Amygdala (tissue), 56 donors: ENCODE measurements around the gene PRDM16.

ENCODE experiments used
- DNase-seq, 56 donors: peaks; one replicate each; lab custom pipeline; 2025; lab: John Stamatoyannopoulos, UW

PRDM16 gene

DNA sequence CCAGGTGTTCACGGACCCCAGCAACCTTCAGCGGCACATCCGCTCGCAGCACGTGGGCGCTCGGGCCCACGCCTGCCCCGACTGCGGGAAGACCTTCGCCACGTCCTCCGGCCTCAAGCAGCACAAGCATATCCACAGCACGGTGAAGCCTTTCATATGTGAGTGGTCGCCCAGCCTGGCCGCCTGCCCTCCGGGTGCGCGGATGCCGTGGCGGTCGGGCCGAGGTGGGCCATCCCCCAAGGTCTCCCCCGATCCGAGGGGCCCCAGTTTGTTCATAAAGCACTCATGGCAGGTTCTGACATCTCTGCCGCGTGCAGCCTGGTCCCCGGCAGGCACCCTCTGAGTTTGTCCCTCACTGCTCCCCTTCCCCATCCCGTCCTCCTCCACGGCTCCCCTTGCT is 336.5 kb downstream of the PRDM16 start:
- DNase-seq: no peak

- DNase-seq: no peak
Observed at GRCh38 chr1:3405974-3406867, 337.2 kb downstream of the PRDM16 start.

DNA sequence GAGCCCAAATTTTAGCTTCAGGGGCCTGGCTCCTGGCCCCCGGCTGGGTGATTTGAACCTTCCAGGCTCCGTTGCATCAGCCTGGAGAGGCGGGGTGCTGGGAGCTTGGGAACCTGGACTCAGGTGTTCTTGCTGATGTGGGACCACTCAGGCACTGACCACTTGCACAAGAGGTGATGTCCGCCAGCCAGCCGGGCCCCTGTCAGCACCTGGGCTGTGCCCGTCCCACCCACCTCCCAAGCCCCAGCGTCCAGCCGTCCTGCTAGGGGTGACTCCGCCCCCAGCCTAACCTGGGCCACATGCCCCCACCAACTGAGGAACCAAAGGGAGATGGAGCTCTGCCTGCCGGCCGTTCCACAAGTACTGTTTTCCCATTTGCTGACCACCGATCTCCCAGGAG is 338.0 kb downstream of the PRDM16 start:
- no peak for DNase-seq

GRCh38 chr1:3408751-3409266 is 339.8 kb downstream of the PRDM16 start:
- DNase-seq: peak in 4 of 56 donors; percentile 13 to 79 (median 37)

DNA sequence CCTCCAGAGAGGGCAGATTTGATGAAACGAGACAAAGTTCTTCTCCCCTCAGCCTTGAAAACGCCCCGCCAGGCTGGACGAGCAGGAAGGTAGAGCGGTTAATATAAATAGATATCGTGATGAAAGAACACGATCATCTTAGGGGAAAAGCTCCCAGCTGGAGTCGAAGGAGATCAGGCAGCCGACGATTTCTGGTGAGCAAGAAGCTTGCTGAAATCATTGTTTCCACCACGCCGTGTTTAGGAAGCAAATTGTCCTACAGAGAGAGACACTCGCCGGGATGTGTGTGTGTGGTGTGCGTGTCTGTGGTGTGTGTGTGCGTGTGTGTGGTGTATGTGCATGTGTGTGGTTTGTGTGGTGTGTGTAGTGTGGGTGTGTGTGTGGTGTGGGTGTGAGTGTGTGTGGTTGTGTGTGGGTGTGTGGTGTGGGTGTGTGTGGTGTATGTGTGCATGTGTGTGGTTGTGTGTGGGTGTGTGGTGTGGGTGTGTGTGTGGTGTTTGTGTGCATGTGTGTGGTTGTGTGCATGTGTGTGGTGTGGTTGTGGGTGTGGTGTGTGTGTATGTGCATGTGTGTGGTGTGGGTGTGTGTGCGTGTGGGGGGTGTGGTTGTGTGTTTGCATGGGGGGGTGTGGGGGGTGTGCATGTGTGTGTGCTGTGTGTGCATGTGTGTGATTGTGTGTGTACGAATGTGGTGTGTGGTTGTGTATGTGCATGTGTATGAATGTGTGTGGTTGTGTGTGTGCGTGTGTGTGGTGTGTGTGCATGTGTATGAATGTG is 340.6 kb downstream of the PRDM16 start:
- DNase-seq: no peak

DNA sequence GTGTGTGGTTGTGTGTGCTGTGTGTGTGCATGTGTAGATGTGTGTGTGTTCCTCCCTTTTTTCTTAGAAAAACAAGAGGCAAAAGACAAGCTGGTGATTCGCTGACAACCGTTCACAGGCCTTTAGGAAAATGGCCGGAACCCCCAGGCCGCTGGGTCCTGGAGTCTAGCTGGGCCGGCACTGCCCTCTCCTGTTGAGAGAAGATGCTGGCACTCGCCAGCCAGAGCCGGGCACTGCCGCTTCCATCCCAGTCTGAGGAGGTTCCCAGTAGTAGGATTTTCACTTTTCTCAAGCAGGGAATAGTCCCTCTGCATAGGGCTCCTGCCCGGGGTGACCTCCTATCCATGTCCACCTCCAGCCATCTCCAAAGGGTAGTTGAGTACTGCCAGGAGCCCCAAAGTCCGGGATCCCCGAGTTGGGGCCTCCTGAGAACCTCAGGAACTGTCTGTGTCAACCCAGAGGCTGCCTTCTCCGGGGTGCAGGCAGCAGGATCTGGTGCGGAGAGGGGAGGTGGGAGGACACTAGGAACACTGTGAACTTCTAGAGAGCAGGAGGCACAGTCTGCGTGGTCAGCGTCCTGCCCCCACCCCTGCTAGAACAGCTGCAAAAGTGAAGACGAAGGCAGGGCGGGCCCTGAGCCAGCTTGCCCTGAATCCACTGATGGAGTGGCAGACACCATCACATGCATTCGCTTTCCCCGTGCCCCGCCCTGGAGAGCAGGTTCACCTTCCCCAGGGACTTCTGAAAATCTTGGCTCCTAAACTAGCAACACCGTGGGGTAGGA is 341.3 kb downstream of the PRDM16 start:
- peak in 52 of 56 donors; percentile 8 to 84 (median 54) for DNase-seq

DNA sequence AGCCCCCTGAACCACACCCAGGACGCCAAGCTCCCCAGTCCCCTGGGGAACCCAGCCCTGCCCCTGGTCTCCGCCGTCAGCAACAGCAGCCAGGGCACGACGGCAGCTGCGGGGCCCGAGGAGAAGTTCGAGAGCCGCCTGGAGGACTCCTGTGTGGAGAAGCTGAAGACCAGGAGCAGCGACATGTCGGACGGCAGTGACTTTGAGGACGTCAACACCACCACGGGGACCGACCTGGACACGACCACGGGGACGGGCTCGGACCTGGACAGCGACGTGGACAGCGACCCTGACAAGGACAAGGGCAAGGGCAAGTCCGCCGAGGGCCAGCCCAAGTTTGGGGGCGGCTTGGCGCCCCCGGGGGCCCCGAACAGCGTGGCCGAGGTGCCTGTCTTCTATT is 342.8 kb downstream of the PRDM16 start:
- DNase-seq: no peak

GRCh38 chr1:3412376-3412775 is 343.4 kb downstream of the PRDM16 start:
- DNase-seq: no peak

DNA sequence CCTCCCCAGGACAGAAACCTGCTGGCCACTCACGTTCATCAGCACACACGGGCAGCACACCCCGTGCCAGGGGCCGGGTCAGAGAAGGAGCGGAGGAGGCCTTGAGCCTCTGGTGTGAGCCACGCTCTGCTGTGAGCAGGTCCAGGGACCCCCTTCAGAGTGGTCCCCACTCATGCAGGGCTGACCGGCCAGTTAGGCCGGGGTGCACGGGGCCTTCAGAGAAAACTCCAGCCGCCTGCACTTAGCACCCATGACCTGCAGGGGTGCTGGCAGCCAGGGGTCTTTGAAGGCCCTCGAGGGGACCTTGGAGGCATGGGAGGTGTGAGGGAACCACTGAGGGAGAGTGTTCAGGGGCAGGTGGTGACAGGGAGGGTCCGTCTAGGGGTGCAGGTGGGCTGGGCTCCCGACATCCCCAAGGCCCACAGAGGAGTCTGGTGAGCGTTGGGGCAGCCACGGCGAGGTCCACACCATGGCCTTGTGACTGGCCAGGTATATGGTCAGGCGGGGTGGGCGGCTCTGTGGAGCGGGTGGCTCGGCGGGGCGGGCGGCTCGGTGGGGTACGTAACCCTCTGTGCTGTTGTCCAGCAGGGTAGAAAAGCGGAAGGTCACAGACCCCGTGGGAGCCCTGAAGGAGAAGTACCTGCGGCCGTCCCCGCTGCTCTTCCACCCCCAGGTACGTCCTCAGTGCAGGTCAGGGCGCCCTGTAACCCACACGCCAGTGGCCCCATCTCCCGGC is 345.1 kb downstream of the PRDM16 start:
- DNase-seq: no peak

DNA sequence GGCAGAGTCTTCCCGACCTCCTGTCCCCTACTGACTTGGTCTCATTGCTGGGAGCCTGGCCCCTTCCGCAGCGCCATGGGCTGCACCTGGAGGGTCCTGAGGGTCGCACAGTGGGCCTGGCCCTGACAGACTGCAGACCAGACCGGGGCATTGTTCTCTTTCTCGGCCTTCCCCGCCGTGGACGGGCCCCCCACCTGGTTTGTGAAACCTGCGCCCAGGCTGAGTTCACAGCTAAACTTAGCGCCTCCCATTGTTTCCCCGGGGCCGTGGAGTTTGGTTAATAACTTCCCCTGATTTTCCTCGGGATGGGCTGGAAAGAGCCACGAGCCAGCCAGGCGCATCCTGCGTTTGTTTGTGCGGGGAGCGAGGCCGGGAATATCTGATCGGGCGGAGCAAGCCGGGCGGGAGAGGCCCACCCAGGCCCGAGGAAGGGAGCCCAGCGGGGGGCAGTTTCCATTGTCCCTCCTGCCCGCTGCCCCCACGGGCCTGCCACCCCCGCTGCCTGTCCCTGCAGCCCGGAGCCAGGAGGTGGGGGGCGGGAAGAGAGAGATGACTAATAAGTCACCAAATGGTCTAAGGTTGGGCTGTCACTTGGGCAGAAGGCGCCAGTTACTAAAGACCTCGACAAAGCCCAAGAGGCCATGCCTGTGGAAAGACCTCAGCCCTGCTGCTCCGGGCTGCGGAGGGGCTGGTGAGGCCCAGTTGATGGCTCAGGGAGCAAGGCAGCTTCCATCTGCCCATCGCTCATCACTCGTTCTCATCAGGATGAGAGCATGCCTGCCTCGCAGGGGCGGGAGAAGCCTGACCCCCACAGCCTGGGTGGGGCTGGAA is 346.5 kb downstream of the PRDM16 start:
- DNase-seq: no peak

GRCh38 chr1:3417082-3417739 is 348.2 kb downstream of the PRDM16 start:
- DNase-seq: no peak

- DNase-seq: no peak
Observed at GRCh38 chr1:3417934-3418333, 348.9 kb downstream of the PRDM16 start.

DNA sequence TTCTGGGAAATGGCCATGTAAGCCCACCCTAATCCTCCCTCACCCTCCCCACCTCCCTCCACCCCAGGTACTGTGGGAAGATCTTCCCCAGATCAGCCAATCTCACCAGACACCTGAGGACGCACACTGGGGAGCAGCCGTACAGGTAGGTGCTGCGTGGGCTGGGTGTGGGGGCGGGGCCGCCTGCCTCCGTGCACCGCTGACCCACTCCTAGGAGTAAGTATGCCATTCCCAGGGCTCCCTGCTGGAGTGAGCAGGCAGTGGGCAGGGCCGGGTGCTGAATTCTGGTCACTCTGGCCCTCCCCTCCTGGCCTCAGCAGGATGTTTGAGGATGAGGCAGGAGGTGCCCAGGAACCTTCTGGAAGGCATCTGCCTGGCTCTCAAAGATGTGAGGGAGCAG is 349.6 kb downstream of the PRDM16 start:
- DNase-seq: no peak

DNA sequence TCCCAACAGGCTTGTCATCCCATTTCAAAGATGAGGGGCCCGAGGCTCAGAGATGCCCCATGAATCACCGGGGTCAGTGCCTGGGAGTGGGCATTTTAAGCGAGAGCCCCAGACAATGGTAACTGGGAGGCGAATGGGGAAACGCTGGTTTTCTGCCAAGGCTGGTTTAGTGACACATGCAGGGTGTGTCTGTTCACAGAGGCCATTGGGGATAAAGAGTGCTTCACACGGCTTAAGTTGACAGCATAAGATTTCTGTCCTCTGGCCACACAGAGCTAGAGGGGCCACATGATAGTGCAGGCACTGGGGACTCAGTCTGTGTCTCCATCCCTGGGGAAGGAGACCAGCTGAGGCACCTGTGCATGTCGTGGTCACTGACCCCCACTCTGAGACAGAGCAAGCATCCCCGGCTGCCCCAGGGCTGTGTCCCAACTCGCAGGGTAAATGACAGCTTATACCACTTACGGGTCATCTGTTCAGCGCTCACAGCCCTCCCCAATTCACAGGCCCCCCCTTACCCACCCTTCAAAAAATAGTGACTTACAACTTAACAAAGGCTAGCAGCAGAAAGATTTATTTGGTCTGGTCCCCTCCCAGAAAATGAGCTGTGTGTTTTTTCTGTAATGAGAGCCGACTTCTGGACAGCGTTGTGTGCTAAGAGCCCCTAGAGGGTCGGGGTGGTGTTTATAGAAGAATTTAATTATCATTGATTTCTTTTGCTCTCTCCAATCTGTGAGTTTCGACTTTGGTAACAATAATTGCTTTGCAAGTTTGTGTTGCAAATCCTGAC is 350.6 kb downstream of the PRDM16 start:
- no peak for DNase-seq

GRCh38 chr1:3420218-3420951 is 351.4 kb downstream of the PRDM16 start:
- DNase-seq: no peak

DNA sequence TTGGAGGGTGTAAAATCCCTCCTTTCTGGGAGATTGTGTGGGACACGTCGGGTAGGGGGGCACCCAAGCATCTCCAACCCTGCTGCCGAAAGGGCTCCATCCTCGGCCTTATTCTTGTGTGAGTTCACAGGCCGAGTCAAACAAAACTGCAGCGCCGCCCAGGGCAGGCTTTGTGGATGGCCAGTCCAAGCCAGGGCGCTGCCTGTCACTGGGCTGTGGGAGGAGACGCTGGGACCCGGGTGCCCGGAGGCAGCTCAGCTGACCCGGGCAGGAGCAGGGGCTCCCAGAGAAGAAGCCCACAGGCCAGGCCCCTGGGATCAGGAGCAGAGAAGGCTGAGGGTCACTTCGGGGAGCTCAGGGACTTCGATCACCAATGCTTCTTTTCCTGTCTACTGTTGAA is 353.6 kb downstream of the PRDM16 start:
- DNase-seq: peak in 10 of 56 donors; percentile 14 to 48 (median 28)
